Fibroblast of lung (primary cell): ENCODE results near the gene ELFN1. TPM values are rescaled to one million over a fixed set of nuclear protein-coding genes. Genes with fewer than 3 reads are reported as not detected.

Experiments used
- DNase-seq, 2 donors: peaks; one replicate each; pipeline versions ENCODE4 v3.0.0 to v3.0.0-alpha.2; 2010; ENCODE audit warnings: low read depth in 2 of 2
- H2AFZ ChIP-seq: 2 replicates; pipeline ENCODE4 v1.5.1; 2012; ENCODE audit warnings: low read length, control low read depth, inconsistent platforms
- H3K27ac ChIP-seq: 2 replicates; pipeline ENCODE4 v1.5.1; 2011; ENCODE audit warnings: low read length, control low read depth; ENCODE audit not compliant: insufficient read depth
- H3K27me3 ChIP-seq: 2 replicates; pipeline ENCODE4 v1.5.1; 2011; ENCODE audit warnings: mild to moderate bottlenecking, low read length; ENCODE audit not compliant: control insufficient read depth, insufficient read depth
- H3K36me3 ChIP-seq: 2 replicates; pipeline ENCODE4 v1.5.1; 2011; ENCODE audit warnings: low read length; ENCODE audit not compliant: control insufficient read depth, insufficient read depth
- H3K4me1 ChIP-seq: 2 replicates; pipeline ENCODE4 v1.5.1; 2011; ENCODE audit warnings: low read length; ENCODE audit not compliant: control insufficient read depth, insufficient read depth; ENCODE audit errors: extremely low read depth
- H3K4me2 ChIP-seq: 2 replicates; pipeline ENCODE4 v1.5.1; 2011; ENCODE audit warnings: low read length, control low read depth; ENCODE audit not compliant: insufficient read depth; ENCODE audit errors: extremely low read depth
- H3K4me3 ChIP-seq, 4 experiments: fragments of 200-600 bp in 1 of 4; sonication (generic) in 1 of 4; replicated peaks in 1 of 4; 2 replicates each; pipeline ENCODE4 v1.5.1; 2011 to 2016; ENCODE audit warnings: low read length in 4 of 4, low read depth in 3 of 4, mild to moderate bottlenecking in 3 of 4, control low read depth in 2 of 4, inconsistent platforms in 1 of 4, mixed read lengths in 1 of 4; ENCODE audit not compliant: insufficient read depth in 1 of 4; ENCODE audit errors: control extremely low read depth in 1 of 4
- H3K79me2 ChIP-seq: 2 replicates; pipeline ENCODE4 v1.5.1; 2012; ENCODE audit warnings: mild to moderate bottlenecking, low read length, inconsistent platforms; ENCODE audit not compliant: control insufficient read depth, insufficient read depth
- H3K9ac ChIP-seq: 2 replicates; pipeline ENCODE4 v1.5.1; 2011; ENCODE audit warnings: mild to moderate bottlenecking, low read length, control low read depth; ENCODE audit not compliant: insufficient read depth
- H3K9me3 ChIP-seq: 2 replicates; pipeline ENCODE4 v1.5.1; 2012; ENCODE audit warnings: low read depth, low read length; ENCODE audit not compliant: control insufficient read depth, insufficient read depth
- H4K20me1 ChIP-seq: 2 replicates; pipeline ENCODE4 v1.5.1; 2011; ENCODE audit warnings: low read length; ENCODE audit not compliant: control insufficient read depth, insufficient read depth; ENCODE audit errors: extremely low read depth
- CTCF ChIP-seq, 2 donors: IDR thresholded peaks in 1 of 2; conservative IDR thresholded peaks in 1 of 2; 1 replicate in 1 of 2; 2 replicates in 1 of 2; pipeline ENCODE4 v1.5.1; 2011 to 2012; ENCODE audit warnings: low read length in 2 of 2, control low read depth in 1 of 2, inconsistent platforms in 1 of 2, low read depth in 1 of 2, mild to moderate bottlenecking in 1 of 2
- EZH2 ChIP-seq: IDR thresholded peaks from 2 replicates; pipeline ENCODE4 v1.5.1; 2012; ENCODE audit warnings: low read length, control low read depth, mild to moderate bottlenecking; ENCODE audit errors: missing control alignments
- polyA plus RNA-seq, 2 donors: library from polyadenylated mRNA; depleted of rRNA in 1 of 2; stranded (reverse) in 1 of 2; unstranded in 1 of 2; fragments of >200 nt; gene quantifications; 2 replicates each; pipeline ENCODE4 v1.2.1, GENCODE V29; 2011 to 2012; ENCODE audit warnings: missing spikeins in 1 of 2
- total RNA-seq: library from RNA; depleted of rRNA; stranded (reverse); fragments of >200 nt; gene quantifications from 2 replicates; pipeline ENCODE4 v1.2.1, GENCODE V29; 2014

The ELFN1 gene
- total and polyA plus RNA-seq, 2 donors (not counting 1 experiment from before 2014, with no cell fraction given), result 0.16 to 0.33 TPM

DNA sequence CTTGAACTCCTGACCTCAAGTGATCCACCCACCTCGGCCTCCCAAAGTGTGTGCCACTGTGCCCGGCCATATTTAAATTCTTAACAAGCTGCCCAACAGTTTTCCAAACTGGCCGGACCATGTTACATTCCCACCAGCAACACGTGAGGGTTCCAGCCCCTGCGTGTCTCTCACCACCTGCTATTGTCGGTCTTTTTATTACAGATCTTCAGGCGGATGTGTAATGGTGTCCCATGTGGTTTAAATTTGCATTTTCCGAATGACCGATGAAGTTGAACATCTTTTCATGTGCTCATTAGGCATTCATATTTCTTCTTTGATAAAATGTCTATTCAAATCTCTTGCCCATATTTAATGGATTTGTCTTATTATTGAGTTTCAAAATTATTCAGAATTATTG, 11.5 kb downstream of the ELFN1 start:
- H3K4me3 ChIP-seq, result no peak overlapping the region
- no peaks in the 10 kb centered on the region for H3K36me3 ChIP-seq
- no peaks in the 10 kb centered on the region for H3K79me2 ChIP-seq
- no peaks in the 10 kb centered on the region for H3K9me3 ChIP-seq
- no peak overlapping the region for H3K9ac ChIP-seq
- TF ChIP-seq EZH2 (no peak), CTCF (conservative IDR thresholded peaks at IDR 0.05 in 1 of 2, IDR thresholded peaks at IDR 0.05 in 1 of 2; ENCODE audit: low read depth in 1 of 2, low read length in 2 of 2) (no peak)
- no peak for DNase-seq
- H4K20me1 ChIP-seq, result no peaks in the 10 kb centered on the region
- no peaks in the 10 kb centered on the region for H3K4me1 ChIP-seq
- H2AFZ ChIP-seq, result no peak overlapping the region
- H3K27ac ChIP-seq, result no peak overlapping the region
- no peaks in the 10 kb centered on the region for H3K27me3 ChIP-seq
- H3K4me2 ChIP-seq, result no peak overlapping the region

DNA sequence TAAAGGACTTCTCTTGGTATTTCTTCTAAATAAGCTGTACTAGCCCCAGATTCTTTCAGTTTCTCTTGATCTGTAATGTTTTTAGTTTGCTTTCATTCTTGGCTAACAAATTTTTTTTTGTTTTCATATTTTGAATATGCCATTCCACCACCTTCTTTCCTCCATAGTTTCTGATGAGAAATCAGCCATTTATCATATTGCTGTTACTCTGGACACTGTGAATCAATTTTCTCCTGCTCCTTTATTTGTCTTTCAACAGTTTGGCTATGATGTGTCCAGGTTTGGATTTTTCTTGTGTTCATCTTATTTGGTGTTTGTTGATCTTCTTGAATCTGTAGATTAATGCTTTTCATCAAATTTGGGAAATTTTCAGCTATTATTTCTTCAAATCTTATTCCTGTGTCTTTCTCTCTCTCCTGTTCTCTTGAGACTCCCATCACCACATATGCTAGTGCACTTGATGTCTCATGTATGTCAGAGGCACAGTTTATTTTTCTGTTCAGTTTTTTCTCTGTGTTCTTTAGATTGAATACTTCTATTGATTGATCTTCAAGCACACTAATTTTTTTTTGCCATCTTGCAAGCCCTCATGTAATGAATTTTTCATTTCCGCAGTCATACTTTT, 15.0 kb downstream of the ELFN1 start:
- no peak for DNase-seq
- Histone ChIP-seq H3K9ac (no peak overlapping the region), H3K27me3 (no peaks in the 10 kb centered on the region), H3K36me3 (no peaks in the 10 kb centered on the region), H3K9me3 (no peaks in the 10 kb centered on the region), H3K4me1 (no peaks in the 10 kb centered on the region), H4K20me1 (no peaks in the 10 kb centered on the region), H2AFZ (no peak overlapping the region), H3K27ac (no peak overlapping the region), H3K79me2 (no peaks in the 10 kb centered on the region), H3K4me2 (no peak overlapping the region), H3K4me3 (no peak overlapping the region)
- TF ChIP-seq CTCF (conservative IDR thresholded peaks at IDR 0.05 in 1 of 2, IDR thresholded peaks at IDR 0.05 in 1 of 2; ENCODE audit: low read depth in 1 of 2, low read length in 2 of 2) (no peak), EZH2 (no peak)

DNA sequence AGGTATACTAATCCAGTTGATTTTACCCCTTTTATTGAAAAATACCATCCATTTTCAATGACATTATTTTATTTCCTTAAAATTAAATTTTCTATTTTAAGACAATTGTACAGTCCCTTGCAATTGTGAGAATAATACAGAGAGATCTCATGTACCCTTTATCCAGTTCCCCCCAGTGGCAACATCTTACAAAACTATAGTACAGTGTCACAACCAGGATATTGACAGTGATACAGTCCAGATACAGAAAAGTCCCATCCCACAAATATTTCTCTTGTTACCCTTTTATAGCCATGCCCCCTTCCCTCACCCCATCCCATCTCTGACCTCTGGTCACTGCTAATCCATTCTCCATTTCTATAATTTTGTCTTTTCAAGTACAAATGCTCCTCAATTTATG, 18.5 kb downstream of the ELFN1 start:
- H3K36me3 ChIP-seq, result no peaks in the 10 kb centered on the region
- no peaks in the 10 kb centered on the region for H4K20me1 ChIP-seq
- H3K4me1 ChIP-seq, result no peaks in the 10 kb centered on the region
- no peak for DNase-seq
- no peak overlapping the region for H3K9ac ChIP-seq
- H3K9me3 ChIP-seq, result no peaks in the 10 kb centered on the region
- TF ChIP-seq EZH2 (no peak), CTCF (conservative IDR thresholded peaks at IDR 0.05 in 1 of 2, IDR thresholded peaks at IDR 0.05 in 1 of 2; ENCODE audit: low read depth in 1 of 2, low read length in 2 of 2) (no peak)
- H3K4me3 ChIP-seq, result no peak overlapping the region
- no peaks in the 10 kb centered on the region for H3K27me3 ChIP-seq
- H2AFZ ChIP-seq, result no peak overlapping the region
- H3K4me2 ChIP-seq, result no peak overlapping the region
- H3K27ac ChIP-seq, result no peak overlapping the region
- no peaks in the 10 kb centered on the region for H3K79me2 ChIP-seq
